Progenitor cell of endocrine pancreas (in vitro differentiated cells): ENCODE results near the gene DKK3. TPM values are rescaled to one million over a fixed set of nuclear protein-coding genes. Genes with fewer than 3 reads are reported as not detected.

ENCODE experiments used
- DNase-seq: peaks from one replicate; pipeline ENCODE4 v3.0.0; 2021; ENCODE audit warnings: low spot score; ENCODE audit not compliant: unreplicated experiment
- H3K27ac Mint-ChIP-seq: 2 replicates; pipeline ENCODE4 v1.8.0; 2021; ENCODE audit warnings: mild to moderate bottlenecking, moderate library complexity, mixed read lengths
- H3K27me3 Mint-ChIP-seq: 2 replicates; pipeline ENCODE4 v1.8.0; 2021; ENCODE audit warnings: mixed read lengths
- H3K36me3 Mint-ChIP-seq: 2 replicates; pipeline ENCODE4 v1.8.0; 2022; ENCODE audit warnings: mixed read lengths; ENCODE audit not compliant: insufficient read depth
- H3K4me1 Mint-ChIP-seq: 2 replicates; pipeline ENCODE4 v1.8.0; 2021; ENCODE audit warnings: low read depth, mixed read lengths
- H3K4me3 Mint-ChIP-seq: 2 replicates; pipeline ENCODE4 v1.8.0; 2021; ENCODE audit warnings: low read depth, mild to moderate bottlenecking, moderate library complexity, mixed read lengths
- H3K9me3 Mint-ChIP-seq: 2 replicates; pipeline ENCODE4 v1.8.0; 2021; ENCODE audit warnings: low read depth, mixed read lengths
- CTCF ChIP-seq: fragments of 200-600 bp; sonication (generic); IDR thresholded peaks from one replicate; pipeline ENCODE4 v1.5.0; 2021; ENCODE audit warnings: antibody characterized with exemption, mild to moderate bottlenecking; ENCODE audit not compliant: unreplicated experiment
- total RNA-seq: library from RNA; stranded (reverse); gene quantifications from 2 replicates; pipeline ENCODE4 v1.2.1, GENCODE V29; 2021

DKK3 gene
- total RNA-seq, 1 donor from 2014 or later = 75.2 TPM

- Mint-ChIP-seq H3K27ac (no peak overlapping the region), H3K4me1 (peaks cover 1% of the 10 kb centered on the region), H3K36me3 (peaks cover 14% of the 10 kb centered on the region), H3K9me3 (no peaks in the 10 kb centered on the region), H3K4me3 (no peak overlapping the region), H3K27me3 (no peaks in the 10 kb centered on the region)
- no peak for DNase-seq
- TF ChIP-seq CTCF = no peak
Measured at GRCh38 chr11:11965192-11965591, 43.2 kb downstream of the DKK3 start.

- no peak for TF ChIP-seq CTCF
- H3K36me3 Mint-ChIP-seq = peaks cover 11% of the 10 kb centered on the region
- H3K27me3 Mint-ChIP-seq = no peaks in the 10 kb centered on the region
Measured at GRCh38 chr11:11964774-11965150, 43.7 kb downstream of the DKK3 start.

GRCh38 chr11:11963842-11964773 is 44.3 kb downstream of the DKK3 start:
- H3K4me1 Mint-ChIP-seq = peaks cover 1% of the 10 kb centered on the region
- H3K4me3 Mint-ChIP-seq = no peak overlapping the region
- no peaks in the 10 kb centered on the region for H3K9me3 Mint-ChIP-seq
- H3K27ac Mint-ChIP-seq = peak overlapping the region; percentile 49
- no peak for TF ChIP-seq CTCF
- DNase-seq = no peak
- no peaks in the 10 kb centered on the region for H3K27me3 Mint-ChIP-seq
- H3K36me3 Mint-ChIP-seq = peaks cover 11% of the 10 kb centered on the region

More at GRCh38 chr11:11964774-11965150, 43.7 kb downstream of the DKK3 start:
- DNase-seq = no peak
- Mint-ChIP-seq H3K4me3 (no peak overlapping the region), H3K9me3 (no peaks in the 10 kb centered on the region), H3K4me1 (peaks cover 1% of the 10 kb centered on the region), H3K27ac (no peak overlapping the region)

DNA sequence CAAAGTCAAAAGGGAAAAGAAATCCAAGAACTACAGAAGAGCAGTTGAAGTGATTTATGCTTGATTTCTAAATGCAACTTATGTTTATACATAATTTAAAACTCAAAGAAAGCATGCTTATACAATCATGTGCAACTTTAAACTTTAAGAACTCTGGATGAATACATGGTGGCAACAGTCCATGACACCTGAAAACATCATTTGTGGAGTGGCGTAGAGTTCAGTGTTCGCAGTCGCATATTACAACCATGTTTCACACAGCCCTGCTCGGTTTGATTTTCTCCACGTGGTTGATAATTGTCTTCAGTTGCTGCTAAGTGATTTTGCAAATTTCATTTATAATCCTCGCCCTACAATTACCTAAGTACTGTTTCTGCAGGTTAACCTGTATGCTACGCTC is 45.4 kb downstream of the DKK3 start:
- Mint-ChIP-seq H3K4me1 (peaks cover 1% of the 10 kb centered on the region), H3K4me3 (no peak overlapping the region), H3K27me3 (no peaks in the 10 kb centered on the region), H3K36me3 (peaks cover 14% of the 10 kb centered on the region), H3K9me3 (no peaks in the 10 kb centered on the region), H3K27ac (no peak overlapping the region)
- DNase-seq = no peak
- no peak for TF ChIP-seq CTCF

DNA sequence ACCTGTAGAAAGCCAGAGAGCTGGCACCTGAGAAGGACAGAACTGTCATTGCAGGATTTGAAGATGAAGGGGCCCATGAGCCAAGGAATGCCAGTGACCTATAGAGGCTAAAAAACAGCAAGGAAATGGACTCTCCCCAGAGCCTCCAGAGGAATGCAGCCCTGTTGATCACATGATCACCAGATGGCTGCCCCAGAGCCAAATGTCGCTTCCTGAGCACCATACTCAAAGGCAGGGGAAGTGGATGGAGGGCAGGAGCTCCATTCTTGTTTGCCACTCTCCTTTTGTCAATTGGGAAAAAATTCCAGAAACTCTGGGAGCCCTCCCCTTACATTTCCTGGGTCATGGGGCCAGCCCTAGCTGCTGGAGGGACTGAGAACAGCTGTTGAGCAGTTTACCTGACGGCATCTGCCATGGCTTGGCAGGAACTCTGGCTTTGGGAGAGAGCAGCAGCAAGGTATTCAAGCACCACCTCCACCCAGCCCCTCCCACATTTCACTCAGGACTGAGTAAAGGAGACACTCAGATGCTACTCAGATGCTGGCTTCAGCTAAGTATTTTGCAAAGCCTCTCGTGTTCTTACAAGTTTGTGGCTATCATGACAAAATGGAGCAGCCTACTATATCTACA is 46.9 kb downstream of the DKK3 start:
- Mint-ChIP-seq H3K36me3 (peaks cover 15% of the 10 kb centered on the region), H3K4me1 (peaks cover 1% of the 10 kb centered on the region), H3K4me3 (no peak overlapping the region), H3K27me3 (no peaks in the 10 kb centered on the region), H3K9me3 (no peaks in the 10 kb centered on the region), H3K27ac (no peak overlapping the region)
- no peak for TF ChIP-seq CTCF
- no peak for DNase-seq
